Measurements from ENCODE around the gene KRT82. TPM values are rescaled to one million over a fixed set of nuclear protein-coding genes. Genes with fewer than 3 reads are reported as not detected.
A peak's percentile ranks its signal among the peaks of the same experiment; 100 is the strongest.

KRT82 gene
- total RNA-seq, 1 experiment from 2014 or later = not detected

- no peak overlapping the region for H4K91ac ChIP-seq (ENCODE audit: insufficient read length, low read depth, low read length)
- H3K9ac ChIP-seq (ENCODE audit: extremely low read depth, insufficient read length, low read length) = no peak overlapping the region
- H3K14ac ChIP-seq (ENCODE audit: insufficient read depth, low read length) = no peak overlapping the region
- no peak overlapping the region for H3K18ac ChIP-seq (ENCODE audit: insufficient read length, low read depth, low read length)
- no peak overlapping the region for H3K4me2 ChIP-seq (ENCODE audit: insufficient read depth, insufficient read length, low read length)
- no peaks in the 10 kb centered on the region for H3K79me1 ChIP-seq (ENCODE audit: insufficient read depth, low read depth, low read length, poor library complexity, severe bottlenecking)
- H3K27me3 ChIP-seq (ENCODE audit: insufficient read depth, low read length) = no peaks in the 10 kb centered on the region
- H3K79me2 ChIP-seq (ENCODE audit: insufficient read depth, low read length) = no peaks in the 10 kb centered on the region
- no peaks in the 10 kb centered on the region for H3K4me1 Mint-ChIP-seq
- no peak overlapping the region for H3K56ac ChIP-seq (ENCODE audit: insufficient read length, low read depth, low read length)
- H3K36me3 Mint-ChIP-seq (ENCODE audit: insufficient read depth in 1 of 3, low read depth in 3 of 3) = no peaks in the 10 kb centered on the region; a peak in 1 of 7 replicates
- peak; percentile 54 for DNase-seq
- no peak overlapping the region for H3K27ac Mint-ChIP-seq
- TF ChIP-seq CTCF (conservative IDR thresholded peaks at IDR 0.05) = no peak
- H4K8ac ChIP-seq (replicated peaks; ENCODE audit: insufficient read length, low read depth, low read length) = no peak overlapping the region
- no peaks in the 10 kb centered on the region for H4K20me1 ChIP-seq (ENCODE audit: control insufficient read depth, insufficient read depth, insufficient read length)
- no peak overlapping the region for H3K4me3 Mint-ChIP-seq
- H2BK15ac ChIP-seq (ENCODE audit: low read depth, low read length) = no peak overlapping the region
- H2BK120ac ChIP-seq (ENCODE audit: low read depth, low read length, poor library complexity, severe bottlenecking) = no peak overlapping the region
- H3K4me1 ChIP-seq (ENCODE audit: insufficient read depth, low read length) = no peaks in the 10 kb centered on the region
- no peaks in the 10 kb centered on the region for H3K9me3 ChIP-seq (ENCODE audit: control insufficient read depth, low read depth, low read length)
- no CpG with 5 or more reads among the region's 12 CpGs for WGBS (ENCODE audit: extremely low coverage, insufficient read length, low lambda C conversion rate)
- H4K5ac ChIP-seq (ENCODE audit: insufficient read length, low read depth, low read length) = no peak overlapping the region
- no peak overlapping the region for H2BK5ac ChIP-seq (ENCODE audit: insufficient read length, low read length)
- H2BK12ac ChIP-seq (ENCODE audit: insufficient read length, low read depth, low read length) = no peak overlapping the region
- peaks cover 11% of the 10 kb centered on the region for H3K27me3 Mint-ChIP-seq (ENCODE audit: low read depth)
- H2AFZ ChIP-seq (ENCODE audit: low read length) = no peak overlapping the region
- H3K23ac ChIP-seq (ENCODE audit: insufficient read length, low read depth, low read length) = no peak overlapping the region
- no peak overlapping the region for H2BK20ac ChIP-seq (ENCODE audit: low read depth, low read length, poor library complexity, severe bottlenecking)
- peaks cover 5 to 7% of the 10 kb centered on the region in 2 experiments; a peak in 2 of 5 replicates for H3K9me3 Mint-ChIP-seq
- H3K27ac ChIP-seq (ENCODE audit: insufficient read length, low read depth, low read length) = no peak overlapping the region
- no peak overlapping the region for H3T11ph ChIP-seq (ENCODE audit: low read length)
- no peak overlapping the region for H2AK5ac ChIP-seq (ENCODE audit: insufficient read length, low read length)
- no peaks in the 10 kb centered on the region for H3K23me2 ChIP-seq (ENCODE audit: insufficient read length, low read depth, low read length, poor library complexity, severe bottlenecking)
- no peak overlapping the region for H3K4ac ChIP-seq (ENCODE audit: low read depth, low read length)
These were observed 62.0 kb downstream of the KRT82 start for GRCh38 chr12:52344111-52344510.

Other genes with a start within 250 kb of the KRT82 start
- gene KRT80, start 214.3 kb downstream of the KRT82 start, total RNA-seq (2021) = 0.07 TPM in 1 of 2 replicates, not detected in the other
- 8.9 and 10.0 TPM in 2 replicates for gene KRT7, start 173.1 kb downstream of the KRT82 start, total RNA-seq (2021)
- gene KRT86, start 131.7 kb downstream of the KRT82 start, total RNA-seq (2021) = not detected in 2 replicates
- gene KRT81, start 114.8 kb downstream of the KRT82 start, total RNA-seq (2021) = not detected in 2 replicates
- gene KRT83, start 84.9 kb downstream of the KRT82 start, total RNA-seq (2021) = not detected in 2 replicates
- gene KRT85, start 38.9 kb downstream of the KRT82 start, total RNA-seq (2021) = not detected in 2 replicates
- gene KRT84, start 20.7 kb downstream of the KRT82 start, total RNA-seq (2021) = not detected in 2 replicates
- gene KRT75, start 28.0 kb upstream of the KRT82 start, total RNA-seq (2021) = not detected in 2 replicates
- gene KRT6B, start 45.8 kb upstream of the KRT82 start, total RNA-seq (2021) = not detected in 2 replicates
- not detected in 2 replicates for gene KRT6C, start 67.5 kb upstream of the KRT82 start, total RNA-seq (2021)
- gene KRT6A, start 86.9 kb upstream of the KRT82 start, total RNA-seq (2021) = not detected in 2 replicates
- gene KRT5, start 114.1 kb upstream of the KRT82 start, total RNA-seq (2021) = not detected in 2 replicates
- not detected in 2 replicates for gene KRT71, start 146.8 kb upstream of the KRT82 start, total RNA-seq (2021)
- gene KRT74, start 167.5 kb upstream of the KRT82 start, total RNA-seq (2021) = not detected in 2 replicates
- gene KRT72, start 195.1 kb upstream of the KRT82 start, total RNA-seq (2021) = not detected in 2 replicates
- not detected in 2 replicates for gene KRT73, start 212.2 kb upstream of the KRT82 start, total RNA-seq (2021)
- gene KRT2, start 245.9 kb upstream of the KRT82 start, total RNA-seq (2021) = not detected in 2 replicates